Iris pigment epithelial cell (primary cell): ENCODE data around the gene RNU6-1.

Experiments
- DNase-seq: peaks from one replicate; pipeline ENCODE4 v3.0.0-alpha.2; 2011; ENCODE audit warnings: low read depth

RNU6-1 gene

GRCh38 chr15:67857220-67857619 lies 17.4 kb upstream of the RNU6-1 start:
- DNase-seq, result no peak

- no peak for DNase-seq
Observed at GRCh38 chr15:67855842-67856241, 16.0 kb upstream of the RNU6-1 start.

- DNase-seq, result no peak
Observed at GRCh38 chr15:67854358-67854757, 14.5 kb upstream of the RNU6-1 start.

- no peak for DNase-seq
Observed at GRCh38 chr15:67853454-67853853, 13.6 kb upstream of the RNU6-1 start.

GRCh38 chr15:67852418-67852817 lies 12.6 kb upstream of the RNU6-1 start:
- no peak for DNase-seq

GRCh38 chr15:67850994-67851571 lies 11.2 kb upstream of the RNU6-1 start:
- peak; percentile 54 for DNase-seq

GRCh38 chr15:67850336-67850735 lies 10.5 kb upstream of the RNU6-1 start:
- no peak for DNase-seq

GRCh38 chr15:67849538-67849937 lies 9.7 kb upstream of the RNU6-1 start:
- DNase-seq, result no peak

- DNase-seq, result no peak
Observed at GRCh38 chr15:67845974-67846373, 6.1 kb upstream of the RNU6-1 start.

GRCh38 chr15:67843571-67844387 lies 3.9 kb upstream of the RNU6-1 start:
- DNase-seq, result peak; percentile 76

GRCh38 chr15:67843092-67843501 lies 3.3 kb upstream of the RNU6-1 start:
- DNase-seq, result no peak

- no peak for DNase-seq
Observed at GRCh38 chr15:67841513-67841762, 1.6 kb upstream of the RNU6-1 start.

GRCh38 chr15:67840749-67841512 lies 1.1 kb upstream of the RNU6-1 start:
- DNase-seq, result peak; percentile 43

- DNase-seq, result peak; percentile 43
Observed at GRCh38 chr15:67839499-67839928, 331 bp downstream of the RNU6-1 start.

- DNase-seq, result peak; percentile 48
Observed at GRCh38 chr15:67838789-67839332, 984 bp downstream of the RNU6-1 start.

- DNase-seq, result no peak
Observed at GRCh38 chr15:67836955-67837354, 2.9 kb downstream of the RNU6-1 start.

- DNase-seq, result peak; percentile 29
Observed at GRCh38 chr15:67836477-67836876, 3.4 kb downstream of the RNU6-1 start.

GRCh38 chr15:67836134-67836455 lies 3.8 kb downstream of the RNU6-1 start:
- no peak for DNase-seq

- no peak for DNase-seq
Observed at GRCh38 chr15:67835297-67836133, 4.3 kb downstream of the RNU6-1 start.

GRCh38 chr15:67834581-67835296 lies 5.1 kb downstream of the RNU6-1 start:
- no peak for DNase-seq

GRCh38 chr15:67833710-67834511 lies 5.9 kb downstream of the RNU6-1 start:
- DNase-seq, result peak; percentile 31
